ENCODE results near the gene PDGFB. TPM values are rescaled to one million over a fixed set of nuclear protein-coding genes. Genes with fewer than 3 reads are reported as not detected.

Gene PDGFB
- total and polyA plus RNA-seq, 9 of the 15 experiments (the other 6 are each of a cell fraction or from before 2014, with no cell fraction given) = 0.07 to 4.0 (median 0.48) TPM; not detected in 1

- Histone ChIP-seq H3K4me2 (ENCODE audit: insufficient read depth, low read length) (no peak overlapping the region), H4K20me1 (replicated peaks; ENCODE audit: control insufficient read depth, insufficient read depth, low read length) (no peaks in the 10 kb centered on the region), H3K36me3 (ENCODE audit: control insufficient read depth, insufficient read depth, low read length) (no peaks in the 10 kb centered on the region), H3K9ac (ENCODE audit: insufficient read depth in 1 of 2, low read depth in 2 of 2, low read length in 2 of 2) (no peak overlapping the region), H3K9me1 (ENCODE audit: control insufficient read depth, insufficient read depth, low read length) (no peaks in the 10 kb centered on the region), H2AFZ (ENCODE audit: low read depth, low read length) (no peak overlapping the region), H3K4me3 (no peak overlapping the region), H3K79me2 (ENCODE audit: control insufficient read depth, insufficient read depth, low read length) (no peaks in the 10 kb centered on the region), H3K9me3 (replicated peaks; ENCODE audit: control insufficient read depth, insufficient read depth, low read depth, low read length) (no peaks in the 10 kb centered on the region; the same call in 1 of the 2 replicates), H3K4me1 (replicated peaks in 1 of 2; ENCODE audit: control insufficient read depth in 2 of 2, insufficient read depth in 2 of 2, low read length in 2 of 2) (no peaks in the 10 kb centered on the region; a peak in 1 of 5 replicates), H3K27ac (ENCODE audit: extremely low read depth, low read depth, low read length) (no peak overlapping the region), H3K27me3 (ENCODE audit: control insufficient read depth in 2 of 2, insufficient read depth in 2 of 2, low read length in 2 of 2) (no peaks in the 10 kb centered on the region)
- DNase-seq (ENCODE audit: extremely low read depth in 1 of 4, low spot score in 3 of 4) (no peak), ATAC-seq (no peak), FAIRE-seq (no peak)
- intact Hi-C loops (cut with micrococcal nuclease) = no loop called here
- WGBS (ENCODE audit: insufficient coverage, low coverage, missing lambda C conversion rate) = 22% methylated on average over 3 of the region's 5 CpGs
- in situ Hi-C loops (cut with MboI) = no loop called here
- POLR2A ChIA-PET = no interaction called here
- no TSS peak for BruUV-seq (replicated peaks)
- CTCF ChIA-PET (ENCODE audit: low intra/inter-chr PET ratio) = no interaction called here
- TF ChIP-seq POLR2B (IDR thresholded peaks at IDR 0.05; ENCODE audit: low read depth, partially characterized antibody) = no peak
- no peak for TF ChIP-seq HDAC3 (IDR thresholded peaks at IDR 0.05; ENCODE audit: borderline replicate concordance, partially characterized antibody)
- no peak for TF ChIP-seq SPI1 (IDR thresholded peaks at IDR 0.05; ENCODE audit: borderline replicate concordance, low read depth, low read length)
- TF ChIP-seq ETV1 (tag; conservative IDR thresholded peaks at IDR 0.05; ENCODE audit: low read depth) = no peak
- TF ChIP-seq, protein P1, sequence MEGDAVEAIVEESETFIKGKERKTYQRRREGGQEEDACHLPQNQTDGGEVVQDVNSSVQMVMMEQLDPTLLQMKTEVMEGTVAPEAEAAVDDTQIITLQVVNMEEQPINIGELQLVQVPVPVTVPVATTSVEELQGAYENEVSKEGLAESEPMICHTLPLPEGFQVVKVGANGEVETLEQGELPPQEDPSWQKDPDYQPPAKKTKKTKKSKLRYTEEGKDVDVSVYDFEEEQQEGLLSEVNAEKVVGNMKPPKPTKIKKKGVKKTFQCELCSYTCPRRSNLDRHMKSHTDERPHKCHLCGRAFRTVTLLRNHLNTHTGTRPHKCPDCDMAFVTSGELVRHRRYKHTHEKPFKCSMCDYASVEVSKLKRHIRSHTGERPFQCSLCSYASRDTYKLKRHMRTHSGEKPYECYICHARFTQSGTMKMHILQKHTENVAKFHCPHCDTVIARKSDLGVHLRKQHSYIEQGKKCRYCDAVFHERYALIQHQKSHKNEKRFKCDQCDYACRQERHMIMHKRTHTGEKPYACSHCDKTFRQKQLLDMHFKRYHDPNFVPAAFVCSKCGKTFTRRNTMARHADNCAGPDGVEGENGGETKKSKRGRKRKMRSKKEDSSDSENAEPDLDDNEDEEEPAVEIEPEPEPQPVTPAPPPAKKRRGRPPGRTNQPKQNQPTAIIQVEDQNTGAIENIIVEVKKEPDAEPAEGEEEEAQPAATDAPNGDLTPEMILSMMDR (IDR thresholded peaks at IDR 0.05 in 2 of 3, conservative IDR thresholded peaks at IDR 0.05 in 1 of 3; ENCODE audit: insufficient read depth in 2 of 3, low read depth in 1 of 3, low read length in 3 of 3) = no peak
- TF ChIP-seq ETV6 (IDR thresholded peaks at IDR 0.05; ENCODE audit: borderline replicate concordance in 1 of 2, low read depth in 2 of 2, low read length in 1 of 2) = no peak
- TF ChIP-seq ETV6 (CRISPR knock-in tag; IDR thresholded peaks at IDR 0.05; ENCODE audit: borderline replicate concordance) = no peak
- TF ChIP-seq, protein P2, sequence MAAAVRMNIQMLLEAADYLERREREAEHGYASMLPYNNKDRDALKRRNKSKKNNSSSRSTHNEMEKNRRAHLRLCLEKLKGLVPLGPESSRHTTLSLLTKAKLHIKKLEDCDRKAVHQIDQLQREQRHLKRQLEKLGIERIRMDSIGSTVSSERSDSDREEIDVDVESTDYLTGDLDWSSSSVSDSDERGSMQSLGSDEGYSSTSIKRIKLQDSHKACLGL (CRISPR knock-in tag; IDR thresholded peaks at IDR 0.05; ENCODE audit: borderline replicate concordance, poor library complexity, severe bottlenecking) = no peak
- no peak for TF ChIP-seq MCM2 (IDR thresholded peaks at IDR 0.05; ENCODE audit: low read depth)
- TF ChIP-seq ZSCAN32 (CRISPR knock-in tag; IDR thresholded peaks at IDR 0.05) = no peak
- no peak for TF ChIP-seq ZNF184 (CRISPR knock-in tag; IDR thresholded peaks at IDR 0.05)
- no peak for TF ChIP-seq MYBL2 (IDR thresholded peaks at IDR 0.05; ENCODE audit: low read depth)
- no peak for TF ChIP-seq MYBL2 (CRISPR knock-in tag; IDR thresholded peaks at IDR 0.05; ENCODE audit: borderline replicate concordance)
- TF ChIP-seq, protein P3, sequence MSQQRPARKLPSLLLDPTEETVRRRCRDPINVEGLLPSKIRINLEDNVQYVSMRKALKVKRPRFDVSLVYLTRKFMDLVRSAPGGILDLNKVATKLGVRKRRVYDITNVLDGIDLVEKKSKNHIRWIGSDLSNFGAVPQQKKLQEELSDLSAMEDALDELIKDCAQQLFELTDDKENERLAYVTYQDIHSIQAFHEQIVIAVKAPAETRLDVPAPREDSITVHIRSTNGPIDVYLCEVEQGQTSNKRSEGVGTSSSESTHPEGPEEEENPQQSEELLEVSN (IDR thresholded peaks at IDR 0.05; ENCODE audit: borderline replicate concordance in 1 of 2, extremely low read depth in 1 of 2, insufficient read depth in 1 of 2, insufficient read length in 1 of 2, low read depth in 1 of 2, low read length in 1 of 2, poor library complexity in 1 of 2, severe bottlenecking in 1 of 2) = no peak
- no peak for TF ChIP-seq MAFF (IDR thresholded peaks at IDR 0.05; ENCODE audit: low read length)
- no peak for TF ChIP-seq NR0B1 (IDR thresholded peaks at IDR 0.05; ENCODE audit: partially characterized antibody)
- no peak for TF ChIP-seq ZNF121 (CRISPR knock-in tag; conservative IDR thresholded peaks at IDR 0.05)
- no peak for TF ChIP-seq RBM17 (IDR thresholded peaks at IDR 0.05; ENCODE audit: borderline replicate concordance, low read depth, low read length)
Measured at GRCh38 chr22:39197578-39197977, 47.2 kb downstream of the PDGFB start.

Data from K562 (cell line).